H9 (cell line): ENCODE data around the gene RNF13. TPM values are rescaled to one million over a fixed set of nuclear protein-coding genes. Genes with fewer than 3 reads are reported as not detected.

ENCODE experiments used
- DNase-seq: peaks from one replicate; pipeline ENCODE4 v3.0.0-alpha.2; 2017
- H2AFZ ChIP-seq: one replicate; pipeline ENCODE4 v1.6.1; 2013; ENCODE audit warnings: mild to moderate bottlenecking, low read length, control low read depth, moderate library complexity
- H2AK5ac ChIP-seq: 2 replicates; pipeline ENCODE4 v1.6.1; 2013; ENCODE audit warnings: low read length, control low read depth, mixed read lengths; ENCODE audit not compliant: insufficient read length
- H2BK120ac ChIP-seq: one replicate; pipeline ENCODE4 v1.6.1; 2013; ENCODE audit warnings: low read depth, mild to moderate bottlenecking, low read length, control low read depth, inconsistent platforms; ENCODE audit not compliant: poor library complexity, severe bottlenecking
- H2BK12ac ChIP-seq: 2 replicates; pipeline ENCODE4 v1.6.1; 2013; ENCODE audit warnings: low read length, control low read depth, mixed read lengths, low read depth; ENCODE audit not compliant: insufficient read length
- H2BK15ac ChIP-seq: 2 replicates; pipeline ENCODE4 v1.6.1; 2013; ENCODE audit warnings: low read depth, low read length, control low read depth
- H2BK20ac ChIP-seq: one replicate; pipeline ENCODE4 v1.6.1; 2013; ENCODE audit warnings: low read depth, mild to moderate bottlenecking, low read length, control low read depth, inconsistent platforms; ENCODE audit not compliant: poor library complexity, severe bottlenecking
- H2BK5ac ChIP-seq: 2 replicates; pipeline ENCODE4 v1.6.1; 2013; ENCODE audit warnings: low read length, control low read depth, mixed read lengths; ENCODE audit not compliant: insufficient read length
- H3K14ac ChIP-seq: 2 replicates; pipeline ENCODE4 v1.6.1; 2013; ENCODE audit warnings: low read length, control low read depth; ENCODE audit not compliant: insufficient read depth
- H3K18ac ChIP-seq: 2 replicates; pipeline ENCODE4 v1.6.1; 2013; ENCODE audit warnings: low read depth, mild to moderate bottlenecking, mixed read lengths, low read length, control low read depth; ENCODE audit not compliant: insufficient read length
- H3K23ac ChIP-seq: 2 replicates; pipeline ENCODE4 v1.6.1; 2013; ENCODE audit warnings: low read length, control low read depth, mixed read lengths, low read depth; ENCODE audit not compliant: insufficient read length
- H3K23me2 ChIP-seq: 2 replicates; pipeline ENCODE4 v1.6.1; 2013; ENCODE audit warnings: low read depth, mild to moderate bottlenecking, mixed read lengths, low read length, control low read depth; ENCODE audit not compliant: insufficient read length, poor library complexity, severe bottlenecking
- H3K27ac ChIP-seq: 2 replicates; pipeline ENCODE4 v1.5.1; 2013; ENCODE audit warnings: low read length, control low read depth, mixed read lengths, low read depth; ENCODE audit not compliant: insufficient read length
- H3K27me3 ChIP-seq: 2 replicates; pipeline ENCODE4 v1.6.1; 2013; ENCODE audit warnings: low read length, control low read depth, inconsistent platforms; ENCODE audit not compliant: insufficient read depth
- H3K4ac ChIP-seq: 2 replicates; pipeline ENCODE4 v1.6.1; 2013; ENCODE audit warnings: low read depth, mild to moderate bottlenecking, control low read depth, inconsistent platforms, low read length, moderate library complexity
- H3K4me1 ChIP-seq: 2 replicates; pipeline ENCODE4 v1.6.1; 2013; ENCODE audit warnings: low read length, control low read depth, inconsistent platforms; ENCODE audit not compliant: insufficient read depth
- H3K4me2 ChIP-seq: 2 replicates; pipeline ENCODE4 v1.6.1; 2013; ENCODE audit warnings: low read length, control low read depth, mixed read lengths; ENCODE audit not compliant: insufficient read length, insufficient read depth
- H3K56ac ChIP-seq: 2 replicates; pipeline ENCODE4 v1.6.1; 2013; ENCODE audit warnings: low read depth, mild to moderate bottlenecking, mixed read lengths, low read length, control low read depth; ENCODE audit not compliant: insufficient read length
- H3K79me1 ChIP-seq: 2 replicates; pipeline ENCODE4 v1.6.1; 2013; ENCODE audit warnings: low read depth, mild to moderate bottlenecking, moderate library complexity, low read length, control low read depth, inconsistent platforms; ENCODE audit not compliant: insufficient read depth, poor library complexity, severe bottlenecking
- H3K79me2 ChIP-seq: 2 replicates; pipeline ENCODE4 v1.6.1; 2013; ENCODE audit warnings: low read length, control low read depth, inconsistent platforms; ENCODE audit not compliant: insufficient read depth
- H3K9ac ChIP-seq: 2 replicates; pipeline ENCODE4 v1.6.1; 2013; ENCODE audit warnings: low read length, control low read depth, mixed read lengths; ENCODE audit not compliant: insufficient read length; ENCODE audit errors: extremely low read depth
- H3K9me3 ChIP-seq: one replicate; pipeline ENCODE4 v1.6.1; 2013; ENCODE audit warnings: low read depth, low read length, inconsistent platforms; ENCODE audit not compliant: control insufficient read depth
- H3T11ph ChIP-seq: one replicate; pipeline ENCODE4 v1.6.1; 2013; ENCODE audit warnings: mild to moderate bottlenecking, low read length, control low read depth, inconsistent platforms
- H4K20me1 ChIP-seq: one replicate; pipeline ENCODE4 v1.6.1; 2013; ENCODE audit not compliant: control insufficient read depth, insufficient read length, insufficient read depth
- H4K5ac ChIP-seq: 2 replicates; pipeline ENCODE4 v1.6.1; 2013; ENCODE audit warnings: low read depth, mild to moderate bottlenecking, mixed read lengths, low read length, control low read depth; ENCODE audit not compliant: insufficient read length
- H4K8ac ChIP-seq: replicated peaks from 2 replicates; pipeline ENCODE4 v1.6.1; 2013; ENCODE audit warnings: low read length, control low read depth, mixed read lengths, low read depth; ENCODE audit not compliant: insufficient read length
- H4K91ac ChIP-seq: 2 replicates; pipeline ENCODE4 v1.6.1; 2013; ENCODE audit warnings: low read depth, mild to moderate bottlenecking, moderate library complexity, mixed read lengths, low read length, control low read depth; ENCODE audit not compliant: insufficient read length
- H3K27ac Mint-ChIP-seq, 3 experiments: 2 replicates in 2 of 3; 3 replicates in 1 of 3; pipeline ENCODE4 v1.8.0; 2020 to 2021; ENCODE audit warnings: mixed read lengths in 3 of 3, mild to moderate bottlenecking in 1 of 3, moderate library complexity in 1 of 3
- H3K27me3 Mint-ChIP-seq: 2 replicates; pipeline ENCODE4 v1.8.0; 2021; ENCODE audit warnings: low read depth, mild to moderate bottlenecking, moderate library complexity, mixed read lengths
- H3K36me3 Mint-ChIP-seq, 3 experiments: 2 replicates in 2 of 3; 3 replicates in 1 of 3; pipeline ENCODE4 v1.8.0; 2020 to 2021; ENCODE audit warnings: low read depth in 3 of 3, mixed read lengths in 3 of 3; ENCODE audit not compliant: insufficient read depth in 1 of 3
- H3K4me1 Mint-ChIP-seq, 2 experiments: 2 replicates each; pipeline ENCODE4 v1.8.0; 2020; ENCODE audit warnings: mixed read lengths in 2 of 2
- H3K4me3 Mint-ChIP-seq, 2 experiments: 2 replicates in 1 of 2; 3 replicates in 1 of 2; pipeline ENCODE4 v1.8.0; 2020 to 2021; ENCODE audit warnings: mild to moderate bottlenecking in 2 of 2, mixed read lengths in 2 of 2, moderate library complexity in 1 of 2
- H3K9me3 Mint-ChIP-seq, 2 experiments: 2 replicates in 1 of 2; 3 replicates in 1 of 2; pipeline ENCODE4 v1.8.0; 2020; ENCODE audit warnings: mild to moderate bottlenecking in 2 of 2, mixed read lengths in 2 of 2, moderate library complexity in 1 of 2
- WGBS: extraction: QIAGEN DNeasy Blood & Tissue Kit; methylation state at CpG from one replicate; pipeline ENCODE4 v1.1.7; 2013; ENCODE audit warnings: missing lambda C conversion rate, low lambda C conversion rate, mixed read lengths; ENCODE audit not compliant: insufficient read length; ENCODE audit errors: extremely low coverage; 5-methylcytosine and 5-hydroxymethylcytosine counted together
- total RNA-seq: library from RNA; stranded (reverse); gene quantifications from 2 replicates; pipeline ENCODE4 v1.2.1, GENCODE V29; 2021
- TF ChIP-seq, protein P1 (sequence below): fragments of 200-600 bp; sonication (generic); conservative IDR thresholded peaks from 3 replicates; pipeline ENCODE4 v1.8.0; 2021; ENCODE audit warnings: antibody characterized with exemption, mild to moderate bottlenecking

Gene RNF13
- total RNA-seq, 1 experiment from 2014 or later = 23.4 TPM

- H3K4me1 ChIP-seq = no peaks in the 10 kb centered on the region
- no peaks in the 10 kb centered on the region for H3K27me3 ChIP-seq
- H2AK5ac ChIP-seq = no peak overlapping the region
- DNase-seq = no peak
- Mint-ChIP-seq H3K4me3 (no peak overlapping the region), H3K36me3 (peaks cover 33 to 40% (median 34%) of the 10 kb centered on the region in 3 experiments), H3K4me1 (no peaks in the 10 kb centered on the region), H3K27me3 (no peaks in the 10 kb centered on the region), H3K27ac (no peak overlapping the region), H3K9me3 (peaks cover 35 to 36% of the 10 kb centered on the region in 2 experiments)
- no peak overlapping the region for H2BK15ac ChIP-seq
- no peaks in the 10 kb centered on the region for H4K20me1 ChIP-seq
- H3K9ac ChIP-seq = no peak overlapping the region
- H2AFZ ChIP-seq = no peak overlapping the region
- H2BK12ac ChIP-seq = no peak overlapping the region
- WGBS = no CpG with 5 or more reads among the region's 3 CpGs
- H4K5ac ChIP-seq = no peak overlapping the region
- no peak overlapping the region for H4K91ac ChIP-seq
- TF ChIP-seq, protein P1, sequence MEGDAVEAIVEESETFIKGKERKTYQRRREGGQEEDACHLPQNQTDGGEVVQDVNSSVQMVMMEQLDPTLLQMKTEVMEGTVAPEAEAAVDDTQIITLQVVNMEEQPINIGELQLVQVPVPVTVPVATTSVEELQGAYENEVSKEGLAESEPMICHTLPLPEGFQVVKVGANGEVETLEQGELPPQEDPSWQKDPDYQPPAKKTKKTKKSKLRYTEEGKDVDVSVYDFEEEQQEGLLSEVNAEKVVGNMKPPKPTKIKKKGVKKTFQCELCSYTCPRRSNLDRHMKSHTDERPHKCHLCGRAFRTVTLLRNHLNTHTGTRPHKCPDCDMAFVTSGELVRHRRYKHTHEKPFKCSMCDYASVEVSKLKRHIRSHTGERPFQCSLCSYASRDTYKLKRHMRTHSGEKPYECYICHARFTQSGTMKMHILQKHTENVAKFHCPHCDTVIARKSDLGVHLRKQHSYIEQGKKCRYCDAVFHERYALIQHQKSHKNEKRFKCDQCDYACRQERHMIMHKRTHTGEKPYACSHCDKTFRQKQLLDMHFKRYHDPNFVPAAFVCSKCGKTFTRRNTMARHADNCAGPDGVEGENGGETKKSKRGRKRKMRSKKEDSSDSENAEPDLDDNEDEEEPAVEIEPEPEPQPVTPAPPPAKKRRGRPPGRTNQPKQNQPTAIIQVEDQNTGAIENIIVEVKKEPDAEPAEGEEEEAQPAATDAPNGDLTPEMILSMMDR = no peak
- no peak overlapping the region for H3K4ac ChIP-seq
- no peak overlapping the region for H3K14ac ChIP-seq
- H3T11ph ChIP-seq = no peak overlapping the region
- H3K27ac ChIP-seq = no peak overlapping the region
- no peak overlapping the region for H3K23ac ChIP-seq
- H3K56ac ChIP-seq = no peak overlapping the region
- peaks cover 3% of the 10 kb centered on the region; the same call in 1 of the 2 replicates for H3K79me2 ChIP-seq
- no peak overlapping the region for H2BK20ac ChIP-seq
- no peak overlapping the region for H4K8ac ChIP-seq
- no peak overlapping the region for H3K4me2 ChIP-seq
- H3K9me3 ChIP-seq = peaks cover 5% of the 10 kb centered on the region
- H3K79me1 ChIP-seq = no peaks in the 10 kb centered on the region
- no peak overlapping the region for H3K18ac ChIP-seq
- no peaks in the 10 kb centered on the region for H3K23me2 ChIP-seq
- no peak overlapping the region for H2BK5ac ChIP-seq
- H2BK120ac ChIP-seq = no peak overlapping the region
These were observed 26.9 kb downstream of the RNF13 start for GRCh38 chr3:149839896-149840295.
